ENCODE measurements around the gene KIF24.

- TF ChIP-seq CTCF (IDR thresholded peaks at IDR 0.05; ENCODE audit: low read length) (no peak), EZH2 (IDR thresholded peaks at IDR 0.05; ENCODE audit: borderline replicate concordance, low read length) (no peak)
Observed at GRCh38 chr9:34365282-34365681, 36.2 kb upstream of the KIF24 start.

Measured in OCI-LY1 (cell line).